HepG2 (cell line): ENCODE measurements around the gene GYS1. TPM values are rescaled to one million over a fixed set of nuclear protein-coding genes. Genes with fewer than 3 reads are reported as not detected.
A peak's percentile ranks its signal among the peaks of the same experiment; 100 is the strongest.

Experiments
- ATAC-seq: fragments of 200-7000 bp; cut with Tn5 transposase; 3 replicates; pipeline ENCODE4 v1.9.1; 2020; ENCODE audit warnings: mild to moderate bottlenecking, moderate library complexity
- BruUV-seq: library from RNA; stranded (reverse); fragments of 400-500 nt; replicated peaks from 2 replicates; lab custom pipeline; 2021; lab: Mats Ljungman, UMichigan
- CTCF ChIA-PET: fragments of 300-600 bp; formaldehyde crosslinking; extraction: SDS; loops from one replicate; lab custom pipeline; 2021; ENCODE audit warnings: low total read pairs, inconsistent platforms, low intra/inter-chr PET ratio; lab: Yijun Ruan, JAX
- POLR2A ChIA-PET: fragments of 350-600 bp; sonication (Branson Sonifier 250); formaldehyde crosslinking; loops from one replicate; lab custom pipeline; 2020; ENCODE audit warnings: antibody characterized with exemption, inconsistent platforms; lab: Yijun Ruan, JAX
- DNase-seq: peaks from one replicate; pipeline ENCODE4 v3.0.0-alpha.2; 2015; ENCODE audit warnings: low spot score
- FAIRE-seq: peaks from 3 replicates; lab custom pipeline; 2011; peaks lifted over from hg19 to GRCh38; lab: Jason Lieb, UNC
- H2AFZ ChIP-seq: one replicate; pipeline ENCODE4 v1.6.1; 2011; ENCODE audit warnings: low read length, inconsistent platforms
- H3K27ac ChIP-seq: fragments of 300-600 bp; 3 replicates; pipeline ENCODE4 v1.8.0; 2011; ENCODE audit warnings: mixed run types, mild to moderate bottlenecking, mixed read lengths, low read length, inconsistent platforms; ENCODE audit not compliant: insufficient read depth; ENCODE audit errors: extremely low read length
- H3K27me3 ChIP-seq, 2 experiments: fragments of 200-600 bp in 1 of 2; 2 replicates in 1 of 2; 3 replicates in 1 of 2; pipeline versions ENCODE4 v1.6.0 to v1.8.0; 2011; ENCODE audit warnings: low read length in 2 of 2, mild to moderate bottlenecking in 2 of 2, moderate library complexity in 2 of 2, inconsistent platforms in 1 of 2; ENCODE audit not compliant: insufficient read depth in 2 of 2, control insufficient read depth in 1 of 2
- H3K36me3 ChIP-seq, 2 experiments: fragments of 200-600 bp in 1 of 2; replicated peaks in 1 of 2; 2 replicates in 1 of 2; 3 replicates in 1 of 2; pipeline versions ENCODE4 v1.5.1 to v1.8.0; 2011; ENCODE audit warnings: low read length in 2 of 2, inconsistent platforms in 1 of 2; ENCODE audit not compliant: insufficient read depth in 2 of 2, control insufficient read depth in 1 of 2
- H3K4me1 ChIP-seq: 2 replicates; pipeline ENCODE4 v1.5.1; 2012; ENCODE audit warnings: low read length, inconsistent platforms; ENCODE audit not compliant: insufficient read depth
- H3K4me2 ChIP-seq: 2 replicates; pipeline ENCODE4 v1.6.0; 2011; ENCODE audit warnings: low read depth, low read length, inconsistent platforms
- H3K4me3 ChIP-seq, 3 experiments: fragments of 200-600 bp in 1 of 3; sonication (generic), shearing (Covaris generic) in 1 of 3; replicated peaks in 1 of 3; 2 replicates each; pipeline ENCODE4 v1.5.1; 2011 to 2016; ENCODE audit warnings: low read length in 3 of 3, inconsistent platforms in 2 of 3, low read depth in 2 of 3, mild to moderate bottlenecking in 2 of 3, control low read depth in 1 of 3, mixed read lengths in 1 of 3; ENCODE audit not compliant: insufficient read depth in 1 of 3
- H3K79me2 ChIP-seq: one replicate; pipeline ENCODE4 v1.6.1; 2011; ENCODE audit warnings: low read length, inconsistent platforms; ENCODE audit not compliant: insufficient read depth
- H3K9ac ChIP-seq: 2 replicates; pipeline ENCODE4 v1.6.0; 2011; ENCODE audit warnings: mild to moderate bottlenecking, low read depth, low read length, inconsistent platforms; ENCODE audit not compliant: insufficient read depth
- H3K9me3 ChIP-seq: 2 replicates; pipeline ENCODE4 v1.5.1; 2012; ENCODE audit warnings: mild to moderate bottlenecking, low read length
- H4K20me1 ChIP-seq: 2 replicates; pipeline ENCODE4 v1.6.0; 2011; ENCODE audit warnings: inconsistent platforms, mild to moderate bottlenecking, low read length, moderate library complexity; ENCODE audit not compliant: insufficient read depth
- ASH2L ChIP-seq: fragments of 300-600, 200-600 bp; sonication (generic); IDR thresholded peaks from 2 replicates; pipeline ENCODE4 v1.7.0; 2017; ENCODE audit warnings: low read depth, mild to moderate bottlenecking, moderate library complexity, mixed read lengths, low read length; ENCODE audit not compliant: insufficient read length
- KDM5B ChIP-seq: sonication (generic); formaldehyde crosslinking; IDR thresholded peaks from 2 replicates; pipeline ENCODE4 v1.4.0; 2020; ENCODE audit warnings: missing genetic modification reagents, mild to moderate bottlenecking, borderline replicate concordance
- POLR2A ChIP-seq, 2 experiments: IDR thresholded peaks; 2 replicates each; pipeline ENCODE4 v1.6.1; 2011; ENCODE audit warnings: low read depth in 2 of 2, low read length in 2 of 2, mild to moderate bottlenecking in 1 of 2, moderate library complexity in 1 of 2; ENCODE audit not compliant: insufficient read depth in 1 of 2
- RBFOX2 ChIP-seq: fragments of 200-400 bp; formaldehyde crosslinking; IDR thresholded peaks from 2 replicates; pipeline ENCODE4 v1.6.1; 2017; ENCODE audit warnings: low read depth, mild to moderate bottlenecking, low read length
- REL ChIP-seq: sonication (generic); formaldehyde crosslinking; conservative IDR thresholded peaks from 2 replicates; pipeline ENCODE4 v1.8.0; 2022; ENCODE audit warnings: mild to moderate bottlenecking, missing genetic modification reagents, moderate library complexity
- TCF7 ChIP-seq: sonication (generic); IDR thresholded peaks from 2 replicates; pipeline ENCODE4 v1.6.1; 2016; ENCODE audit warnings: antibody characterized with exemption, low read depth
- TRIM22 ChIP-seq: fragments of 450-650 bp; IDR thresholded peaks from 2 replicates; pipeline ENCODE4 v1.6.1; 2017
- U2AF2 ChIP-seq: fragments of 200-400 bp; formaldehyde crosslinking; IDR thresholded peaks from 2 replicates; pipeline ENCODE4 v1.6.1; 2017; ENCODE audit warnings: low read depth, mild to moderate bottlenecking, low read length
- ZBTB7B ChIP-seq: sonication (generic); formaldehyde crosslinking; IDR thresholded peaks from 2 replicates; pipeline ENCODE4 v1.4.0; 2020; ENCODE audit warnings: missing genetic modification reagents
- ZNF12 ChIP-seq: sonication (generic); formaldehyde crosslinking; IDR thresholded peaks from 2 replicates; pipeline ENCODE4 v1.5.0; 2020; ENCODE audit warnings: missing genetic modification reagents
- ZNF121 ChIP-seq: sonication (generic); formaldehyde crosslinking; IDR thresholded peaks from 2 replicates; pipeline ENCODE4 v1.5.0; 2020; ENCODE audit warnings: mild to moderate bottlenecking, missing genetic modification reagents
- ZNF501 ChIP-seq: sonication (generic); formaldehyde crosslinking; IDR thresholded peaks from 2 replicates; pipeline ENCODE4 v1.5.1; 2020; ENCODE audit warnings: mild to moderate bottlenecking, moderate library complexity, missing genetic modification reagents
- ZNF598 ChIP-seq: sonication (generic); formaldehyde crosslinking; IDR thresholded peaks from 2 replicates; pipeline ENCODE4 v1.5.1; 2020; ENCODE audit warnings: mild to moderate bottlenecking, missing genetic modification reagents, borderline replicate concordance
- ZNF616 ChIP-seq: sonication (generic); formaldehyde crosslinking; IDR thresholded peaks from 2 replicates; pipeline ENCODE4 v1.5.0; 2020; ENCODE audit warnings: low read depth, mild to moderate bottlenecking, missing genetic modification reagents
- ZNF629 ChIP-seq: sonication (generic); formaldehyde crosslinking; conservative IDR thresholded peaks from 2 replicates; pipeline ENCODE4 v1.5.0; 2020; ENCODE audit warnings: missing genetic modification reagents
- ZNF878 ChIP-seq: sonication (generic); formaldehyde crosslinking; IDR thresholded peaks from 2 replicates; pipeline ENCODE4 v1.8.1; 2023; ENCODE audit warnings: mild to moderate bottlenecking, missing genetic modification reagents, moderate library complexity
- WGBS: methylation state at CpG from one replicate; pipeline ENCODE4 v1.1.6; 2017; ENCODE audit warnings: low lambda C conversion rate; 5-methylcytosine and 5-hydroxymethylcytosine counted together
- in situ Hi-C: cut with HindIII; loops from 2 replicates; pipeline ENCODE4 v1.10.0; 2017; ENCODE audit warnings: low pct_unique_long_range_greater_than_20kb; ENCODE audit not compliant: extremely low pct_ligation_motif_present
- intact Hi-C: fragments of 100-400 bp; cut with micrococcal nuclease; formaldehyde crosslinking; loops from one replicate; pipeline ENCODE4 v1.10.0; 2022; ENCODE audit not compliant: unreplicated experiment
- polyA plus RNA-seq, 8 experiments: library from polyadenylated mRNA; depleted of rRNA in 3 of 8; stranded (reverse) in 7 of 8; unstranded in 1 of 8; fragments of >200 nt; fragmentation: Illumina TruSeq in 4 of 8; extraction: Trizol in 4 of 8; gene quantifications; 2 replicates each; pipeline versions ENCODE4 v1.2.1 to v1.2.3, GENCODE V29; 2011 to 2016; ENCODE audit warnings: low read depth in 4 of 8, missing spikeins in 1 of 8, mixed read lengths in 1 of 8; ENCODE audit not compliant: insufficient read depth in 1 of 8
- total RNA-seq, 5 experiments: library from RNA; depleted of rRNA; stranded (reverse); fragments of >200 nt; fragmentation: Illumina TruSeq; extraction: Trizol; gene quantifications; 2 replicates each; pipeline ENCODE4 v1.2.3, GENCODE V29; 2016; ENCODE audit warnings: low read depth in 1 of 5

Gene GYS1
- total and polyA plus RNA-seq, 2 of the 13 experiments (the other 11 are each of a cell fraction or from before 2014, with no cell fraction given): 18.4 to 42.1 TPM

DNA sequence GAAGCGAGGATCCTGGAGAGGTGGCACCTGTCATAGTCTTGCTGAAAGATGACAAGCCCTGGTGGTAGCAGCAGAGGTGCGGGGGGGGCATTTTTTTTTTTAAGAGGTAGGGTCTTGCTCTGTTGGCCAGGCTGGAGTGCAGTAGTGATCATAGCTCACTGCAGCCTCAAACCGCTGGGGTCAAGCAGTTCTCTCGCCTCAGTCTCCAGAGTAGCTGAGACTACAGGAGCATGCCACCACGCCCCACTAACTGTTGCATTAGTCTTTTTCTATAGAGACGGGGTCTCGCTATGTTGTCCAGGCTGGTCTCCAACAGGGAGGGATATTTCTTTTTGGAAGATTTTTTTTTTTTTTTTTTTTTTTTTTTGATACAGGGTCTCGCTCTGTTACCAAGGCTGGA lies 35.1 kb downstream of the GYS1 start:
- intact Hi-C loops: no loop called here
- Histone ChIP-seq H4K20me1 (no peaks in the 10 kb centered on the region; the same call in 1 of the 2 replicates), H3K9ac (no peak overlapping the region), H2AFZ (no peak overlapping the region), H3K4me3 (no peak overlapping the region), H3K27ac (no peak overlapping the region), H3K36me3 (peaks cover 2 to 3% of the 10 kb centered on the region in 2 experiments; a peak in 1 of 5 replicates), H3K9me3 (no peaks in the 10 kb centered on the region), H3K4me2 (no peak overlapping the region), H3K4me1 (peaks cover 82% of the 10 kb centered on the region), H3K27me3 (no peaks in the 10 kb centered on the region; a peak in 1 of 5 replicates), H3K79me2 (peaks cover 19% of the 10 kb centered on the region)
- in situ Hi-C loops: no loop called here
- ChIA-PET POLR2A (interaction anchor here (2.2 kb wide), 1 partner anchor 58 kb away, joined by 8 read pairs; the partner anchor contains the start of gene NUCB1), CTCF (no interaction called here)
- TF ChIP-seq RBFOX2 (0 out of 2 replicates have a peak, but pooled peaks have one; percentile 52), TRIM22 (no peak), ZNF121 (CRISPR knock-in tag) (peak; percentile 96)
- 96% methylated on average over 6 of the region's 8 CpGs for WGBS
- no peak for FAIRE-seq
- no peak for ATAC-seq
- no peak for DNase-seq
- no TSS peak for BruUV-seq

- no peak for FAIRE-seq
- Histone ChIP-seq H3K27me3 (no peaks in the 10 kb centered on the region), H3K9ac (peak overlapping the region; percentile 89), H3K79me2 (peaks cover 19% of the 10 kb centered on the region), H3K4me1 (peaks cover 85% of the 10 kb centered on the region), H3K4me2 (peak overlapping the region; percentile 95), H2AFZ (no peak overlapping the region), H3K4me3 (peak overlapping the region; percentile 76 to 84 (median 81)), H4K20me1 (no peaks in the 10 kb centered on the region; the same call in 1 of the 2 replicates), H3K36me3 (peaks cover 2 to 3% of the 10 kb centered on the region in 2 experiments; a peak in 1 of 5 replicates), H3K9me3 (no peaks in the 10 kb centered on the region), H3K27ac (peak overlapping the region; percentile 82)
- no peak for ATAC-seq
- DNase-seq: no peak
- ChIA-PET POLR2A (interaction anchor here (0.7 to 7.8 kb wide), 5 partner anchors 11 to 84 kb away, joined by 3 to 153 read pairs (median 4); partner anchors contain the start of genes FTL, GYS1 and RUVBL2), CTCF (no interaction called here)
- intact Hi-C loops: no loop called here
- in situ Hi-C loops: no loop called here
- 16% methylated on average over 5 of the region's 16 CpGs for WGBS
- no TSS peak for BruUV-seq
- 0 out of 2 replicates have a peak, but pooled peaks have one; percentile 7 for TF ChIP-seq ZNF616 (CRISPR knock-in tag)
- no peak; a peak in 1 of 4 replicates for TF ChIP-seq POLR2A (IDR thresholded peaks at IDR 0.05; ENCODE audit: insufficient read depth in 1 of 2, low read depth in 2 of 2, low read length in 2 of 2)
- no peak for TF ChIP-seq ASH2L
- no peak for TF ChIP-seq TCF7
- TF ChIP-seq U2AF2: no peak
- no peak for TF ChIP-seq ZNF598 (CRISPR knock-in tag)
- 0 out of 2 replicates have a peak, but pooled peaks have one; percentile 31 for TF ChIP-seq REL
- TF ChIP-seq ZNF12 (CRISPR knock-in tag): no peak
- no peak for TF ChIP-seq ZNF878 (CRISPR knock-in tag)
- TF ChIP-seq ZNF501: no peak
- no peak for TF ChIP-seq KDM5B (CRISPR knock-in tag)
- TF ChIP-seq ZBTB7B: peak; percentile 59; the same call in 1 of the 2 replicates
- no peak for TF ChIP-seq ZNF629 (CRISPR knock-in tag)
Observed at GRCh38 chr19:48955308-48955958, 37.7 kb downstream of the GYS1 start.
